ENCODE measurements around the gene PIPOX.

The PIPOX gene

DNA sequence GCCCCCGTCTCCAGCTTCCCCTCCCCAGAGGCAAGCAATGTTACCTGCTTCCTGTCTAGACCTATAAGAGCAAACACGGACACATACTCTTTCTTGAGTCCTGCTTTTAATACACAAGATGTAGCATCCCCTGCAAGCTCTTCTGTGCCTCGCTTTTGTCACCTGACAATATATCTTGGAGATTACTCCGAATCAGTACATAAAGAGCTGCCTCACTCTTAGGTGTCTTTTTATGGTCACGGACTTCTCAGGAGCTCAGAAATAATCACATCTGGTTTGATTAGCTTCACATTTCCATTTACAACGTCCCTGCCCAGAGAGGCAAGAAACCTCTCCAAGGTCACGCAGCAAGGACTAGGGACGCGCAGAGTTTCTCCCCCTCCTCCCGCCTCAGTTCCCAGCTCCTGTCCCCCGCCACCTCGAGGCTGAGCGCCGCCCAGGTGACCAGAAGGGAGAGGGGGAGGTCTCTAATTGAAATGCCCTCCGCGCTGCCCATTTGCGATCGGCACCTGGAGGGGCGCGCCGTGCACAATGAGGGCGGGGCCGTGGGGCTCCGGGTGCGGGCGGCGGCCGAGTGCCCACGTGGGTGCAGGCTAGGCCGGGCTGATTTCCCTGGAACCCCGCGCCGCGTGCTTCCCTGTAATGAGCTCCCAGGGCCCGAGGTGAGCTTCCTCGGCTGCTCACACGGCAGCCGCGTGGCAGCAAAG is 23.3 kb upstream of the PIPOX start:
- DNase-seq (ENCODE audit: low read depth in 2 of 2): no peak

DNA sequence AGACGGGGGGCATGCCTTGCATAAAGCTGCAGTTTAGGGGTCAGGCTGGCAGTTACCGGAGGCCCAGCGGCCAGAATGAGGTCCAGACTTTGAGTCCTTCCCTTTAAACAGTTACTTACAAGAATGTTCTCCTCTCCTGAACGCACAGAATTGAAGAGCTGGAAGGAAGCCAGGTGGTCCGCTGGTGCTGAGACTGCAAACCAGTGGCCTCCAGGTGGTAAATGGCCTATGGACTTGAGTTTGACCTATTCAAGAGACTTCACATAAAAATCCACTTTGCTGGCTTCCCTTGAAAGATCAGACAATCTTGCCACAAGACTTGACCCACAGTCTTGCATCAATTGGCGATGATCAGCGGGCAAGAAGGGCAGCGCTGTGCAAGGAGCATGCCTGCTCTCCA is 22.4 kb upstream of the PIPOX start:
- no peak for DNase-seq (ENCODE audit: low read depth in 2 of 2)

DNA sequence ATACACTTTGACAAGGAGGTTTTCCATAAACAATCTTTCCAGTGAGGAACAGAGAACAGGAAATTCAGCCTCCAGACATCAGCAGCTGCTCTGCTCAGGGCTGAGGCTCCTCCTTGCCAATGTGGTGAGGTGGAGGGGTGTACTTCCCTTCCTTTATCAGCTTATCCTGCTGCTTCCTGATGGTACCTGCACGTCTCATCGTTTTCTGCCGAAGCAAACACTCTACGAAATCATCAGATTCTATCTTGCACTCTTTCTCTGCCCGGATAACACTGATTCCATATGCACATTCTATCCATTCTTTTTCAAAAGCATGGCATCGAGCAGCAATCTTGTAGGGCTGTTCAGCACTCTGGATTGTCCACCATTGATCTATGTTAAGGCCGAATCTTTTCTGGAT is 21.7 kb upstream of the PIPOX start:
- no peak for DNase-seq (ENCODE audit: low read depth in 2 of 2)

DNA sequence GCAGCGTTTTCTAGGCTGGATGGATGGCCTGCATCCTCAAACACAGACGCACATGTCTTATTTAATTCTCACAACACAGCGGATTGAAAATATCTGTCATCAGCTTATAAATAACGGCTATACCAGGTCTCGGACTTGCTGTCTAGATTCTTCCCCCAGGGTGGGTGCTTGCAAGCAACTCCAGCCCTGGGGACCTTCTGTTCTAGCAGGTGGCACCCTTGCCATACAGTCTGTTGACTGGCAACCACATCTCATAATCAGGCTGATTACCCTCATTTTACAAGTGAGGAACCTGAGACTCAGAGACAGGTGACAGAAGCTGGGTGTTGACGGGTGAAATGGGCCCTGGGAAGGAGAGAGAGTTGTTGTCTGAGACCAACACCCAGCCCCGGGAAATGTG is 20.9 kb upstream of the PIPOX start:
- no peak for DNase-seq (ENCODE audit: low read depth in 2 of 2)

DNA sequence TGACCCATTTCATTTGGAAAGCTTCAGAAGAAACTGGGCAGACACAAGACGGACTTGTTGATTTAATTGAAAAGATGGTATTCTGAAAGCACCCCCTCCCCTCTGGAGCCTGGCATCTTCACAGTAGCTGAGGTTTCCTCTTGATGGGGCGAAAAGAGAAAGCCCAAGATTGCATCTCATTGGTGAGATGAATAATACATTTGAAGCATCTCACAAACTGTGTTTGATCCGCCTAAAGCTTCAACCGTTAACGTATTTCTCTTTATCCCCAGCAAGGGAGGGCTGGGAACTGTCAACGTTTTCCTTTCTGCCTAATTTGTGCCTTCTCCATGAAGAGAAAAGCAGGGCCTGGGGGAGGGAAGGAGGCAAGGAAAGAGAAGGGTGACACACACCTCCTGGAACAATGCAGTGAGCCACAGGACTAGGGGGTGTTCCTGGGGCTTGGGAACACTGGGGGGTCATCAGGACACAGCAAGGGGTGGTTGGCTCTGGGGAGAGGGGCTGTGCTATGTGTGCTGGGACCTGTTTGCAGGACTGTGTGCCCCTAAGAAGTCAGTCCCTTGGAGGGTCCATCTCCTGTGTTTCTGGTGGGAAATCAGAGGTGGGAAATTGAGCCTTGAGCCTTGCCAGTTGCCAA is 18.5 kb upstream of the PIPOX start:
- no peak for DNase-seq (ENCODE audit: low read depth in 2 of 2)

DNA sequence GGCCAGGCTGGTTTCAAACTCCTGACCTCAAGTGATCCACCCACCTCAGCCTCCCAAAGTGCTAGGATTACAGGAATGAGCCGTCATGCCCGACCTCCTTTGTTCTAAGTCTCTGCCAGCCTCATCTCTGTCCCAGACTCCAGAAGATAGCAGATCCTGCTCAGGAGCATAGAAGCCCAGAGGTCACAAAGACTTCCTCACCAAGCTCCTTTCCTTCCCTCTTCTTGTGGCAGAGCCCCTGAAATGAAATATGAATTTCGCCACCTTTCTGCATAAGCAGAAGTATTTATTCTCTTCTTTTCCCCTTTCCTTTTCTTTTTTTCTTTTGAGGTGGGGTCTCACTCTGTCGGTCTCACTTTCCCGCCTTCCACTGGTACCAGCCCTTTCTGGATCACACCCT is 11.5 kb upstream of the PIPOX start:
- no peak for DNase-seq (ENCODE audit: low read depth in 2 of 2)

DNA sequence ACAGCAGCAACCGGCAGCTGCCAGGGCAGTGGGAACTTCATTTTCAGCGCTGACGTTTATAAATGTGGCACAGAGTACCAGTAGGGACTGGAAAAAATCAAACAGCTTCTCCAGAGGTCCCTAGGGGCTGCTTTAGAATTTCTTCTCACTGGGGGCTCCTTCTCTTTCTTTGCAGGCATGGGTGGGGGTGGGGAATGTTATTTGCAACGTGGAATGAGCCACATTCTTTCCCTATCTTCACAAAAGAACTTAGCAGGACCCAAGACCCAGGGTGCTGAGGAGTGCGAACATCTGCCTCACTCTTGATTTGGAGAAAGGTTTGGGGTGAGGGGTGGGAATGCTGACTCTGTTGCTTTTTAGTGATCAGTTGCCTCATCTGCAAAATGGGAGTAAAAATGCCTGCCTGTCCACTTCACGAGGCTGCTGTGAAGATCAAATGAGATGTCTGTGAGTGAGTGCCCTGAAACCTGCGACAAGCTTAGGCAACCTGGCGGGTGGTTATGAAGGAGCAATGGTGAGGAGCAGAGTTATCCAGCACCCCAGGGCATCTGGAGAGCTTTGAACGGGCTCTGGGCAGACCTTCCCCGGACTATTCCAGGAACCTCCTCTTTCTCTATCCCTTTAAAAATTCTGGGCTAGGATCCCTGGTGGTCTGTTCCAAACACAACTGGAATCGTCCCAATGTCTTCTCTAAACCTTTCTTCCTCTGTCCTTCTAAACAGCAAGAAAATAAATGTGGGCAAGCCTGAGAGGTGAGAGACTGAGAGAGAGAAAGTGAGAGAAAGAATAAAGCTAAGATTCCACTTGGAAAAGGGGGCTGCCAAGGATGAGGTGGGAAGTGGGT is 10.7 kb upstream of the PIPOX start:
- DNase-seq (ENCODE audit: low read depth in 2 of 2): no peak

DNA sequence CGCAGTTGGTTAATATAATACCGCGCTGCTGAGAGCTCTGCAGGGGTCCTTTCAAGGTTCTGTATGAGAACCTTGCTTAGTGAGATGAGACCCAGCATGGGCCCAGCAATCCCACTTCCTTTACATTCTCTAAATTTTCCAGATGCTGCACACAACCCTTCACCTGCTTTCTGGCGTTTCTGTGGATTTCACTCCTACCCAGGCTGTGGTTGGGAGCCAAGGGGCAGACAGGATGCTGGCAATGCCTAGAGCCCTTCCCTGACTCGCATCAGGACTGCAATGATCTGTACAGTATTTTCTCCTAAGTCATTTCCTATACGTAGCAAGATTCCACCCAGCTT is 10.1 kb upstream of the PIPOX start:
- DNase-seq (ENCODE audit: low read depth in 2 of 2): no peak

DNA sequence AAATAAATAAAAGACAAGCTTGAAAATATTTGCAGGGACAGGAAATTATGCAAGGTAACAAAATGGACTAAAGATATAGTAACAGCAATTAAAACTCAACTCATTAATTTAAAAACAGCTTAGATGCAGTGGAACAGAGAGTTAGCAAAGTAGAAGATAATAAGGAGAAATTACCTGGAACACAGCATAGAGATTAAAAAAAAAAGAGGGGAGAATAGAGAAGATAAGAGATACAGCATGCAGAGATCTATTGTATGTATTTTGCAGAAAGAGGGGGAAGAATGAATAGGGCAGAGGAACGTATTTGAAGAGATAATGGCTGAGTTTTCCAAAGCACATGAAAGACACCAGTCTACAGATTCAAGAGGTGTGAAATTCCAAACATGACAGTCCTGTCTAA is 8.4 kb upstream of the PIPOX start:
- DNase-seq (ENCODE audit: low read depth in 2 of 2): no peak

DNA sequence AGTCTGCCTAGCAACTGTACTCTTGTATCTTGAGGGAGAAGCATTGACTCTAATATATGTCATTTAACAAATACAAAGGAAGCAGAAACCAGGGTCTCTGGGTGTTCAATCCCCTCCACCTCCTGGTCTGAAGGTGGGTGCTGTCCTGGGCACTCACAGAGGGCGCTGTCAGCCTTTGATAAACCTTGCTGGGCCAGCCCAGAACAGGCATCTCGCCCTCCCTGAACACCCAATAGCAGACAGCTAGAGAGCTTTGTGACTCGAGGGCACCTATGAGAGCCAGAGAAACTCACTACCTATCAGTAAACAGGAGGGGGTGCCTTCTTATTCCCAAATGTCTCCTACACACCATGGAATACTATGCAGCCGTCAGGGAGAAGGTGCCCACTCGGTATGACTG is 6.4 kb upstream of the PIPOX start:
- DNase-seq (ENCODE audit: low read depth in 2 of 2): no peak

DNA sequence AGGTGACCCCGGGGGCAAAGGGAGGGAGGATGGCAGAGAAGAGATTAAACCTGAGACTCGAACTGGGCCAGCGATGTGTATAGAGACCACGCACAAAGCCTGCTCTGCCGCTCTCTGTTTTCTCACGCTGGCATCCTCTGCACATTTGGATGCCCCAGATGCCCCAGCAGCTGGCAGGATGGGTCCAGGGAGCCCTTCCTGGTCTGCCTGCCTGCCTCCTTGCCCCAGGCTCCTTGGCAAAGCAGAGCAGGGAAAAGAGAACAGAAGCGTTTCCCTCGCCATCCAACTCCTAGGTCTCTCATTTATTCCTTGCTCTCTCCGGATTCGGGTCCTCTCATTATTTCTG is 5.2 kb upstream of the PIPOX start:
- DNase-seq (ENCODE audit: low read depth in 2 of 2): no peak

DNA sequence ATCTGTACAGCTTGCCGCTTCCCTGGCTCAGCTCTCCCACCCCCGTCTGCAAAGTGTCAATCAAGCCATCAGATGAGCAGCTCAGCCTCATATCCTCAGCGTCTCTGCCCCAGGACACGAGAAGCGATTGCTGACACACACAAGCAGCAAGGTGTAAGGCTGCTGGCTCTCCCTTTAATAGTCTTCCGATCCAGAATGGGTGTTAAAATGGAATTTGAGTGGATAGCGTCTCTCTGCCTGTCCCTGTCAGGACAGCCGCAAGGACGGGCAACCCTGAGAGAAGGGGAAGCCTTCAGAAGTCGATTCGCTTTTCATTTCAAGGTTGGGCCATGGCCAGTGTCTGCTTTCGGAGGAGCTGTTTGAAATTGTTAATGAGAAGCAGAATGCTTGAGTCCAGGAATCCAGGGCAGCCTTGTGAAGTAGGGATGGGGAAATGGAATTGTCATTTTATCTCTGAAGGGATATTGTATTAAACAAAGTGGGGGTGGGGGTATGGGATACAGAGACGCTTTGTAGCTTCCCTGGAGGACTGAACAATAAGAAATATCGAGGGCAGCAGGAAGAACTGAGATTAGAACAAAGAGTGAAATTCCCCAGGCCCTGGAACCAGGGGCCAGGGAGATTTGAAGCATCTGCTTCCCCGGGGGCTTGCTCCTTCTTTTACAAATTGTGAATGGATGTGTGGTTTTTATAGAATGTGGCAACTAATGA is 4.7 kb upstream of the PIPOX start:
- DNase-seq (ENCODE audit: low read depth in 2 of 2): no peak

DNA sequence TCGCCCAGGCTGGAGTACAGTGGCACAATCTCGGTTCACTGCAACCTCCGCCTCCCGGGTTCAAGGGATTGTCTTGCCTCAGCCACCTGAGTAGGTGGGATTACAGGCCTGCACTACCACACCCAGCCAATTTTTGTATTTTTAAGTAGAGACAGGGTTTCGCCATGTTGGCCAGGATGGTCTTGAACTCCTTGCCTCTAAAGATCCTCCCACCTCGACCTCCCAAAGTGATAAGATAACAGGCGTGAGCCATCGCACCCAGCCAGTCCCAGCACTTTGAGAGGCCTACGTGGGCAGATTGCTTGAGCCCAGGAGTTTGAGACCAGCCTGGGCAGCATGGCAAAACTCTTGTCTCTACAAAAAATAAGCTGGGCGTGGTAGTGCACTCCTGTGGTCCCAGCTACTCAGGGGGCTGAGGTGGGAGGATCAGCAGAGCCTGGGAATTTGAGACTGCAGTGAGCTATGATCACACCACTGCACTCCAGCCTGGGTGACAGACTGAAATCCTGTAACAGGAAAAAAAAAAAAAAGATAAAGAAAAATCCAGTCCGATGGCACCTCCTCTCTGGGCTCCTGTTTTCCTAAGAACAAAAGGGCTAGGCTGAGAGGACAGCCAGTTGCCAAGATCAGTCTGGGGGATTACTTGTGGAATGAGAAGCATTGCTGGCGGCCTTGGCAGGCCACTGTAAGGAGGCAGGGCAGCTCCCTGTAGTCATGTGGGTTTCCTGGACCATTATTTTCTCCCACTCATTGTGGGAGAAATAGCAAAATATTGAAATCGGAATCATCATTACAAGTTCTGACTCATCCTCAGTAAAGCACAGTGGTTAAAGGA is 3.0 kb upstream of the PIPOX start:
- no peak for DNase-seq (ENCODE audit: low read depth in 2 of 2)

DNA sequence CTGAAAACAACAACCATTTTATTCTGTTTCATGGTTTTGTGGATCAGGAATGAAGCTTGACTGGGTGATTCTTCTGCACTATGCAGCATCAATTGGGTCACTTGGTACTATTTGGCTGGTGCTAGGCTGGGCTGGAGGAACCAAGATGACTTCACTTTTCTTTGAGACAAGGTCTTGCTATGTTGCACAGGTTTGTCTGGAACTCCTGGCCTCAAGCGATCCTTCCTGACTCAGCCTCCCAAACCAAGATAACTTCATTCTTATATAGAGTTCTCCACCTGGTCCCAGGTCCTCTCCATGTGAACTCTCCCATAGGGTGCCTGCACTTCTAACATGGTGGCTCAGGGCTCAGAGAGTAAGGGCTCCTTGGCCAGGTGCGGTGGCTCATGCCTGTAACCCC is 1.9 kb upstream of the PIPOX start:
- DNase-seq (ENCODE audit: low read depth in 2 of 2): no peak

DNA sequence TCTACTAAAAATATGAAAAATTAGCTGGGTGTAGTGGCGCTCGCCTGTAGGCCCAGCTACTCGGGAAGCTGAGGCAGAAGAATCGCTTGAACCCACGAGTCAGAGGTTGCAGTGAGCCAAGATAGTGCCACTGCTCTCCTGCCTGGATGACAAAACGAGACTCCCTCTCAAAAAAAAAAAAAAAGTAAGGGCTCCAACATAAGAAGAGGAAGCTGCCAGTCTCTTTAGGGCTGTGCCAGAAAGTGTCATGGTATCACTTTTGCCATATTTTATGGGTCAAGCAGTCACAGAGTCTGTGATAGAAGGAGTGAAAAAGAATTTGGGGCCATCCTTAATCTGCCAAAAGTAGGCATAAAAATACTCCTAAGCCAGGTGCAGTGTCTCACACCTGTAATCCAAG is 1.4 kb upstream of the PIPOX start:
- no peak for DNase-seq (ENCODE audit: low read depth in 2 of 2)

DNA sequence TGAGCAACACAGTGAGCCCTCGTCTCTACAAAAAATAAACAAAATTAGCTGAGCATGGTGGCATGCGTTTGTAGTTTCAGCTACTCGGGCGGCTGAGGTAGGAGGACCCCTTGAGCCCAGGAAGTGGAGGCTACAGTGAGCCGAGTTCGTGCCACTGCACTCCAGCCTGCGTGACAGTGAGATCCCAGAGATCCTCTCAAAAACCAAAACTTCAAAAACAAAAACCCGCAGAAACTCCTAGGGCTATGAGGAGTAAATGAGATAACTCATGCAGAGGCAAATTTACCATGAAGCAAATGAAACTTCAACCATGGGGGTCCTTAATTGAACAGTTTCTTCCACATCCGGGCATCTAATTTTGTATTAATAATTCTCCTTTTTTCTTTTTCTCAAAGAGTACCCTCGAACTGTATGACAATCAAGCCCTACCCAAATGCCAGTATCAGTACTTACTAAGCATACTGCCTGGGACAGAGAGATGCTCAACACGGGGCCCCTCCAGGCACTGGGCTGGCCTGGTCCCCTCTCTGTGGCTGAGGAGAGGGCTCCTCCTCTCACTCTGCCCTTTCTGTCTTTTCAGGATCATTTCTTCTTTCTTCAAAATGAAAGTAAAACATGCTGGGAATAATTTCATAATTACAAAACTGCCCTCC is 789 bp upstream of the PIPOX start:
- no peak for DNase-seq (ENCODE audit: low read depth in 2 of 2)

DNA sequence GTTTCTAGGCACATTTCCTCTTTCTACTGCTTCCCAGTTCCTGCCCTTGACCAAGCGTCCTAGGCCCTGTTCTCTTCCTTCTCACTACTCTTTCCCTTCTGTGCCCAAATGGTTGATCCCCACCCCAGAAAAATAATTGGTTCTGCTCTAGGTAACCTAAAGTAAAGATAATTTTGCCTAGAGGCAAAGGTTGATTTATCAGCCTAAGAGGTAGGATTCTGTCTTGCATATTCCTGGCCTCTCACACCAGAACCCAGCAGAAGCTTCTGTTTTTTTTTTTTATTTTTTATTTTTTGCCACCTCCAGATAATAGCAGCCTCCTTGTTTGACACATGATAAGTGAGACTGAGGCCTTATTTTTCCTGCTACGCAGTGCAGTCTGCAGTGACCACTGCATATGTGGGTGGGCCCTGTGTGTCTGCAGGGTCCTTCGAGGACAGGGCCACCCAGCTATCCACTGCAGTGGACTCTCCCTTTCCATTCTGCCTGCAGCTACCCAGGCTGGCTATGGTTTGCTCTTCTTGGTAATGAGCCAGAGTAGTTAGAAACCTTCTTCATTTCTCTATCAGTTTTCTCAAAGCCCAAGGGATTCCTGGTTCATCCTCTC is 701 bp downstream of the PIPOX start:
- no peak for DNase-seq (ENCODE audit: low read depth in 2 of 2)

DNA sequence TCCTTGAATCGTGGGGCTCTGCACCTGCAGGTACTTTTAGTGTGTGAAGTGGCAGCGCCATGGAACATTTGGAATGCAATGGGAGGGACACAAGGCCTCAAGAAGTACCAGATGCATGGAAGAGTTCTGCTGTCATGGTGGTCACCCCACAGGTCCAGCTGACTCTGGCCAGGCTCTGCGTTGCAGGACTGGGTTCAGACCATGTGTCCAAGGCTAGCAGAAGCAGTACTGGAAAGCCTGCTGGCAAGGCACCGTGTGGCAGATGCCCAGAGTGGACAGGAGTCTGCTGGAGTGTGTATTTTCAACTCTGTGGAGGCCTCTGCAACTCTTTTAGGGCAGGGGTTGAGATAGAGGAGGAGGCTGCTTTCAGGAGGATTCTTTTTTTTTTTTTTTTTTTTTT is 2.1 kb downstream of the PIPOX start:
- DNase-seq (ENCODE audit: low read depth in 2 of 2): no peak

DNA sequence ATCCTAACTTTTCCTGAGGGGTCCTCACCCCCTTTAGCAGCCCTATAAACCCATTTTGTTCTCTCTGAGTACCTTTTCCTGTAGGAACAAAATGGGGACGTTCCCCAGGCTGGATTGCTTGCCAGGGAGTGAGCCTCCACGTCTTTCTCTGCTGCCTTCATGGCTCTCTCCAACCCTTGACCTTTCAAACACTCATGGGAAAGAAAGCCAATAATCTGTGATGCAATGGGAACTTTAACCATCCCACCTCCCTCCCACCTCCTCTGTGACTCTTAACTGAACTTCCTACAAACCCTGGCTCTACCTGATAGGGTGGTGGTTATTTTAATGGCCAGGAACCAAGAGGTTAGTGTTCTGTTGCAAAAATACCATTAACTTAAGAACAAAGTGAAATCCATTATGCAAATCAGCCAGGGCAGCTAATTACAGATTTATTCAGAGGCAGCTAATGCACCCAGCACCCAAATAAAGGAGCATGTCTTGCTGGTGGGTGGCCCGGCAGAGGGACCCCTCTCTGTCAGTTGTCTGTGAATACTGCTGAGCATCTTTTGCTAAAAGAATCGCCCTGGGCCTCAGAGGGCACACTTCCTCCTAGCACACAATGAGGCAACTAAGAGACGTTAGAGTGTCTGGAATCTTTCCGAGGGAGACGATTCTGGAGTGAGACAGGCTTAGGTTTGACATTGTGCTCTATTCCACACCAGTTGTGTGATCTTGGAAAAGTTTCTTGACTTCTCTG is 3.0 kb downstream of the PIPOX start:
- no peak for DNase-seq (ENCODE audit: low read depth in 2 of 2)

DNA sequence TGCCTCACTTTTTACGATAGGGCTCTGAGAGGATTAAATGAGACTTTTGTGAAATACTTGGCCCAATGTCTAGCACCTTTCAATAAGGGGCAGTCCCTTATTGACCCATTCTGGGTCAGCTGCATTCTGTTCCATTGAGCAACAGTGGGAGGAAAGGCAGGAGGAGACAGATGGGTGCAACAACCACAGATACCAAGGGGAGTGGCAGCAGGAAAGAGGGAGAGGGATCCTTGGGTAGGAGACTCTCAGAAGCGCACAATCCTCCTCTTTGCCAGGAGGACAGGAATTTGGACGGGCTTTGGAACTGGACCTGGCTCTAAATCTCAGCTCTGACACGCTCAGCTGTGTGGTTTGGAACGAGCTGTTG is 3.5 kb downstream of the PIPOX start:
- DNase-seq (ENCODE audit: low read depth in 2 of 2): no peak

All from stimulated activated CD8-positive, alpha-beta memory T cell treated with anti-CD3 and anti-CD28 coated beads, Interleukin-2, amount 100 ng/mL, for 1 hour (primary cell).